ENCODE results near the gene FLNA.

Gene FLNA

GRCh38 chrX:154325541-154325940, 48.9 kb downstream of the FLNA start:
- H3K27ac ChIP-seq = no peak overlapping the region
- TF ChIP-seq, protein P1, sequence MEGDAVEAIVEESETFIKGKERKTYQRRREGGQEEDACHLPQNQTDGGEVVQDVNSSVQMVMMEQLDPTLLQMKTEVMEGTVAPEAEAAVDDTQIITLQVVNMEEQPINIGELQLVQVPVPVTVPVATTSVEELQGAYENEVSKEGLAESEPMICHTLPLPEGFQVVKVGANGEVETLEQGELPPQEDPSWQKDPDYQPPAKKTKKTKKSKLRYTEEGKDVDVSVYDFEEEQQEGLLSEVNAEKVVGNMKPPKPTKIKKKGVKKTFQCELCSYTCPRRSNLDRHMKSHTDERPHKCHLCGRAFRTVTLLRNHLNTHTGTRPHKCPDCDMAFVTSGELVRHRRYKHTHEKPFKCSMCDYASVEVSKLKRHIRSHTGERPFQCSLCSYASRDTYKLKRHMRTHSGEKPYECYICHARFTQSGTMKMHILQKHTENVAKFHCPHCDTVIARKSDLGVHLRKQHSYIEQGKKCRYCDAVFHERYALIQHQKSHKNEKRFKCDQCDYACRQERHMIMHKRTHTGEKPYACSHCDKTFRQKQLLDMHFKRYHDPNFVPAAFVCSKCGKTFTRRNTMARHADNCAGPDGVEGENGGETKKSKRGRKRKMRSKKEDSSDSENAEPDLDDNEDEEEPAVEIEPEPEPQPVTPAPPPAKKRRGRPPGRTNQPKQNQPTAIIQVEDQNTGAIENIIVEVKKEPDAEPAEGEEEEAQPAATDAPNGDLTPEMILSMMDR (conservative IDR thresholded peaks at IDR 0.05) = no peak
- no peak for TF ChIP-seq ZFX (IDR thresholded peaks at IDR 0.05)

GRCh38 chrX:154323537-154323936, 50.9 kb downstream of the FLNA start:
- TF ChIP-seq ZFX (IDR thresholded peaks at IDR 0.05) = no peak
- TF ChIP-seq, protein P1 (conservative IDR thresholded peaks at IDR 0.05) = no peak
- no peak overlapping the region for H3K27ac ChIP-seq

- H3K27ac ChIP-seq = no peak overlapping the region
- no peak for TF ChIP-seq ZFX (IDR thresholded peaks at IDR 0.05)
- TF ChIP-seq, protein P1 (conservative IDR thresholded peaks at IDR 0.05) = no peak
These were observed 51.5 kb downstream of the FLNA start for GRCh38 chrX:154322890-154323289.

DNA sequence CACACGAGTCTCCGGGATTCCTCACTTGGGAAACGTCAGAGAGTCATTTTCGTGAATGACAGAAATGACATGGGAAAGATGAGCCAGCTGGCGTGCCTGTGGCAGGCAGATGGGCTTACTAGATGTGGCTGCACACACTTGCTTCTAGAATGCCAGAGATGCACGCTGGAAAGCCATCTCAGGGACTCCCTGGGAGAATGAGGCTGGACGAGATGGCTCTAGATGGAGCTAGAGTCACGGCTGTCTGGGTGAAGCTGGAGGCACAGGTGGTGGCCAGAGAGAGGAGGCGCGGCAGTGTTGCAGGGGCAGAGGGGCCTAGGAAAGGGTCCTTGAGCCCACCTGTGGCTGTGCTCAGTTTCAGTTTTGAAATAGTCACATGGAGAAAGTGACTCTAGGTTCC, 52.8 kb downstream of the FLNA start:
- TF ChIP-seq ZFX (IDR thresholded peaks at IDR 0.05) = no peak
- TF ChIP-seq, protein P1 (conservative IDR thresholded peaks at IDR 0.05) = no peak
- no peak overlapping the region for H3K27ac ChIP-seq

- TF ChIP-seq, protein P1 (conservative IDR thresholded peaks at IDR 0.05) = no peak
- no peak for TF ChIP-seq ZFX (IDR thresholded peaks at IDR 0.05)
These were observed 53.3 kb downstream of the FLNA start for GRCh38 chrX:154321152-154321551.

DNA sequence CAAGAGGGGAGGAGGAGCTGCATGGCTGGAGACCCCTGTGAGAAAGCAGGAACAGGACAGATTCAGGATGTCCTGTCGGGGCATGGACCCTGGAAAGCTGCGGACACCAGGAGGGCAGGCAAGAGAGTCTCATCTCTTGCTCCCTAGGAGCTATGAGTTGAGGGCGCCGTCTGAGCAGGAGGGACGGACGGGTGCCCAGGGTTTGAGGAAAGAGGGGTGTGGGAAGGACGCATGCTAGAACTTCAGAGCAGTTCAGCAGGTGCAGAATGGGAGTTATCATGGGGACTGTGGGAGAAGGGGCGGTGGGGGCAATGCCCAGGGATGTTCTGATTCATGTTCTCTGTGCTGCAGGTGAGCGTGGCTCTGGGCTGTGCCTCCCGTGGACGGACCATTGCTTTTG, 54.0 kb downstream of the FLNA start:
- no peak for TF ChIP-seq ZFX (IDR thresholded peaks at IDR 0.05)
- TF ChIP-seq, protein P1 (conservative IDR thresholded peaks at IDR 0.05) = no peak
- H3K27ac ChIP-seq = no peak overlapping the region

More at GRCh38 chrX:154321152-154321551, 53.3 kb downstream of the FLNA start:
- H3K27ac ChIP-seq = no peak overlapping the region

DNA sequence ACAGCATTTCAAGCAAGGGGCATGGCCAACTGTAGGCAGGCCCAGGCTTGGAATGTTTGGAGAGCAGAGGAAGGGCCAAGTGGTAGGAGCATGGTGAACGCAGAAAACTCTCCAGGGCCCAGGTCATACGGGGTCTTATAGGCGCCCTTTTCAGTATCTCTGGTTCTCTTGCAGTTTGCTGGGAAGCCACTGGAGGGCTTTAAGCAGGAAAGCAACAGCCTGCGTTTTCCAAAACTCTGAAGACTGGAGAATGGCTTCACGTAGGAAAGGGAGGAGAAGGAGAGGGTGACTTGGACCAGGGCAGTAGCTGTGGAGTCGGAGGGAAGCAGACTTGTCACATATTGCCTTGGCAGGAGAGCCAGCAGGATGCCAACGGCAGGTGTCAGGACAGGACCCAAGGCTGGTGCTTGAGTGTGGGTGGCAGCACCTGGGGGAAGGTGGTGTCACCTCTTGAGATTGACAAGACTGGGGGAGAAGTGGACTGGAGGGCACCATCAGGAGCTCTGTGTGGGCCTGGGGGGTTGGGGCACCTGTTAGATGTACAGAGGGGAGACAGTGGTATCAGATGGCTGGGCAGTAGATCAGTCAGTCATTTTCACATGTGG, 56.9 kb downstream of the FLNA start:
- TF ChIP-seq ZFX (IDR thresholded peaks at IDR 0.05) = no peak
- TF ChIP-seq, protein P1 (conservative IDR thresholded peaks at IDR 0.05) = peak; percentile 46
- H3K27ac ChIP-seq = no peak overlapping the region
